GM12878 (cell line): ENCODE measurements around the gene CRYGN. TPM values are rescaled to one million over a fixed set of nuclear protein-coding genes. Genes with fewer than 3 reads are reported as not detected.

Experiments used
- CBX5 ChIP-seq: sonication (generic); IDR thresholded peaks from 2 replicates; pipeline ENCODE4 v1.6.1; 2016; ENCODE audit warnings: low read depth, moderate library complexity, mild to moderate bottlenecking, inconsistent platforms
- DPF2 ChIP-seq: fragments of 450-650 bp; IDR thresholded peaks from 2 replicates; pipeline ENCODE4 v1.6.1; 2017; ENCODE audit warnings: mild to moderate bottlenecking
- EP300 ChIP-seq, 2 experiments: fragments of 150-350 bp in 1 of 2; IDR thresholded peaks; 2 replicates each; pipeline ENCODE4 v1.6.1; 2011 to 2012; ENCODE audit warnings: low read depth in 2 of 2, low read length in 2 of 2, borderline replicate concordance in 1 of 2, improper control_type of control experiment in 1 of 2, inconsistent platforms in 1 of 2; ENCODE audit not compliant: control insufficient read depth in 1 of 2
- SRF ChIP-seq, 2 experiments: IDR thresholded peaks; 2 replicates each; pipeline ENCODE4 v1.6.1; 2011; ENCODE audit warnings: low read depth in 2 of 2, low read length in 2 of 2, mild to moderate bottlenecking in 1 of 2, moderate library complexity in 1 of 2
- polyA plus RNA-seq, 11 experiments: library from polyadenylated mRNA; depleted of rRNA in 4 of 11; unstranded in 6 of 11; stranded (reverse) in 5 of 11; fragments of >200 nt; fragmentation: Nextera tagmentation in 4 of 11; fragmentation: Illumina TruSeq in 1 of 11; extraction: Ambion mirVana in 4 of 11; extraction: Trizol in 1 of 11; gene quantifications; 1 replicate in 1 of 11; 2 replicates in 10 of 11; pipeline versions ENCODE4 v1.2.1 to v1.2.3, GENCODE V29; 2011 to 2016; ENCODE audit warnings: inconsistent platforms in 2 of 11, missing spikeins in 2 of 11, low read depth in 1 of 11
- total RNA-seq, 4 experiments: library from RNA; depleted of rRNA in 3 of 4; stranded (reverse); fragments of >200 nt in 3 of 4; fragmentation: Illumina TruSeq in 1 of 4; extraction: Trizol in 1 of 4; gene quantifications; 2 replicates each; pipeline versions ENCODE4 v1.2.1 to v1.2.3, GENCODE V29; 2013 to 2021
- TF ChIP-seq, protein P1 (sequence below): fragments of 450-650 bp; IDR thresholded peaks from 2 replicates; pipeline ENCODE4 v1.6.1; 2017; ENCODE audit warnings: antibody characterized with exemption, mild to moderate bottlenecking, moderate library complexity
- TF ChIP-seq, protein P2 (sequence below): fragments of 150-350 bp; IDR thresholded peaks from 2 replicates; pipeline ENCODE4 v1.6.1; 2016; ENCODE audit warnings: low read depth, low read length

Gene CRYGN
- total and polyA plus RNA-seq, 10 of the 15 experiments (the other 5 are each of a cell fraction or from before 2014, with no cell fraction given): not detected

DNA sequence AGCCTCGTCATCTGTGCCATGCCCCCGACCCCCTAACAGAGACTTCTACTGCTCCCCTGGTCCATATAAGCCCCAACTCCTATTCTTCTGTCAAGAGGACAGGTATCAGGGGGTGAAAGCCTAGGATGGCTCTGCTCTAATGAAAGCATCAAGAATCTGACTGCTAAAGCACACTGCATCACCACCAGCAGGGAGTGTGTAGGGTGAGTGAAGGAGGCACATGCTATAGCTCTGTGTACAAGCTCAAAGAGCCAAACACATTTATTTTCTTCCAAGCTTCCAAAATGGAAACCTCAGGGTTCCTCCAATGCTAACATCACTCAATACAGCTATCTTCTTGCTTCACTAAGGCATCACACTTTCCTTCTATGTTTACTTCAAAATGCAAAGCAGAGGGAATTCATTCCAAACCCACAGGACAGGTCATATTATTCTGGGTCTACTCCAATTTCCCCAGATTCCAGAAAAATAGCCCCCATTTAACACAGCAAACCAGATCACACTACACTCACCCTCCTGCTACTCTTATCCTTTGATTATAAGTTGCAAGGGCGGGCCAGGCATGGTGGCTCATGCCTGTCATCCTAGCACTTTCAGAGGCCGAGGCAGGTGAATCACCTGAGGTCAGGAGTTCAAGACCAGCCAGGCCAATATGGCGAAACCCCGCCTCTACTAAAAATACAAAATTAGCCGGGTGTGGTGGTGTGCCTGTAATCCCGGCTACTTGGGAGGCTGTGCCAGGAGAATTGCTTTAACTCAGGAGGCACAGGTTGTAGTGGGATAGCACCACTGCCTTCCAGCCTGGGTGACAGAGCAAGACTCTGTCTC is 43.2 kb upstream of the CRYGN start (continued):
- TF ChIP-seq, protein P1, sequence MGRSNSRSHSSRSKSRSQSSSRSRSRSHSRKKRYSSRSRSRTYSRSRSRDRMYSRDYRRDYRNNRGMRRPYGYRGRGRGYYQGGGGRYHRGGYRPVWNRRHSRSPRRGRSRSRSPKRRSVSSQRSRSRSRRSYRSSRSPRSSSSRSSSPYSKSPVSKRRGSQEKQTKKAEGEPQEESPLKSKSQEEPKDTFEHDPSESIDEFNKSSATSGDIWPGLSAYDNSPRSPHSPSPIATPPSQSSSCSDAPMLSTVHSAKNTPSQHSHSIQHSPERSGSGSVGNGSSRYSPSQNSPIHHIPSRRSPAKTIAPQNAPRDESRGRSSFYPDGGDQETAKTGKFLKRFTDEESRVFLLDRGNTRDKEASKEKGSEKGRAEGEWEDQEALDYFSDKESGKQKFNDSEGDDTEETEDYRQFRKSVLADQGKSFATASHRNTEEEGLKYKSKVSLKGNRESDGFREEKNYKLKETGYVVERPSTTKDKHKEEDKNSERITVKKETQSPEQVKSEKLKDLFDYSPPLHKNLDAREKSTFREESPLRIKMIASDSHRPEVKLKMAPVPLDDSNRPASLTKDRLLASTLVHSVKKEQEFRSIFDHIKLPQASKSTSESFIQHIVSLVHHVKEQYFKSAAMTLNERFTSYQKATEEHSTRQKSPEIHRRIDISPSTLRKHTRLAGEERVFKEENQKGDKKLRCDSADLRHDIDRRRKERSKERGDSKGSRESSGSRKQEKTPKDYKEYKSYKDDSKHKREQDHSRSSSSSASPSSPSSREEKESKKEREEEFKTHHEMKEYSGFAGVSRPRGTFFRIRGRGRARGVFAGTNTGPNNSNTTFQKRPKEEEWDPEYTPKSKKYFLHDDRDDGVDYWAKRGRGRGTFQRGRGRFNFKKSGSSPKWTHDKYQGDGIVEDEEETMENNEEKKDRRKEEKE: no peak
- no peak for TF ChIP-seq CBX5
- TF ChIP-seq SRF (IDR thresholded peaks at IDR 0.05; ENCODE audit: low read depth in 2 of 2, low read length in 2 of 2): no peak
- no peak for TF ChIP-seq DPF2
- TF ChIP-seq, protein P2, sequence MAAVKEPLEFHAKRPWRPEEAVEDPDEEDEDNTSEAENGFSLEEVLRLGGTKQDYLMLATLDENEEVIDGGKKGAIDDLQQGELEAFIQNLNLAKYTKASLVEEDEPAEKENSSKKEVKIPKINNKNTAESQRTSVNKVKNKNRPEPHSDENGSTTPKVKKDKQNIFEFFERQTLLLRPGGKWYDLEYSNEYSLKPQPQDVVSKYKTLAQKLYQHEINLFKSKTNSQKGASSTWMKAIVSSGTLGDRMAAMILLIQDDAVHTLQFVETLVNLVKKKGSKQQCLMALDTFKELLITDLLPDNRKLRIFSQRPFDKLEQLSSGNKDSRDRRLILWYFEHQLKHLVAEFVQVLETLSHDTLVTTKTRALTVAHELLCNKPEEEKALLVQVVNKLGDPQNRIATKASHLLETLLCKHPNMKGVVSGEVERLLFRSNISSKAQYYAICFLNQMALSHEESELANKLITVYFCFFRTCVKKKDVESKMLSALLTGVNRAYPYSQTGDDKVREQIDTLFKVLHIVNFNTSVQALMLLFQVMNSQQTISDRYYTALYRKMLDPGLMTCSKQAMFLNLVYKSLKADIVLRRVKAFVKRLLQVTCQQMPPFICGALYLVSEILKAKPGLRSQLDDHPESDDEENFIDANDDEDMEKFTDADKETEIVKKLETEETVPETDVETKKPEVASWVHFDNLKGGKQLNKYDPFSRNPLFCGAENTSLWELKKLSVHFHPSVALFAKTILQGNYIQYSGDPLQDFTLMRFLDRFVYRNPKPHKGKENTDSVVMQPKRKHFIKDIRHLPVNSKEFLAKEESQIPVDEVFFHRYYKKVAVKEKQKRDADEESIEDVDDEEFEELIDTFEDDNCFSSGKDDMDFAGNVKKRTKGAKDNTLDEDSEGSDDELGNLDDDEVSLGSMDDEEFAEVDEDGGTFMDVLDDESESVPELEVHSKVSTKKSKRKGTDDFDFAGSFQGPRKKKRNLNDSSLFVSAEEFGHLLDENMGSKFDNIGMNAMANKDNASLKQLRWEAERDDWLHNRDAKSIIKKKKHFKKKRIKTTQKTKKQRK: no peak
- no peak for TF ChIP-seq EP300 (IDR thresholded peaks at IDR 0.05; ENCODE audit: borderline replicate concordance in 1 of 2, control insufficient read depth in 1 of 2, low read depth in 2 of 2, low read length in 2 of 2)
